Astrocyte (in vitro differentiated cells and primary cell): ENCODE results near the gene SFT2D1. TPM values are rescaled to one million over a fixed set of nuclear protein-coding genes. Genes with fewer than 3 reads are reported as not detected.

Source experiments
- DNase-seq: peaks from one replicate; pipeline ENCODE4 v3.0.0-alpha.2; 2010; ENCODE audit warnings: low read depth
- FAIRE-seq: peaks from 2 replicates; lab custom pipeline; 2011; peaks lifted over from hg19 to GRCh38; lab: Jason Lieb, UNC
- H2AFZ ChIP-seq: 2 replicates; pipeline ENCODE4 v1.6.0; 2012; ENCODE audit warnings: low read depth, low read length, inconsistent platforms
- H3K27ac ChIP-seq: 2 replicates; pipeline ENCODE4 v1.5.1; 2011; ENCODE audit warnings: low read depth, low read length, inconsistent platforms
- H3K27me3 ChIP-seq: 2 replicates; pipeline ENCODE4 v1.6.0; 2011; ENCODE audit warnings: low read length, inconsistent platforms; ENCODE audit not compliant: insufficient read depth
- H3K36me3 ChIP-seq: 2 replicates; pipeline ENCODE4 v1.5.1; 2011; ENCODE audit warnings: low read length, inconsistent platforms; ENCODE audit not compliant: insufficient read depth
- H3K4me1 ChIP-seq: 2 replicates; pipeline ENCODE4 v1.5.1; 2011; ENCODE audit warnings: low read length, inconsistent platforms; ENCODE audit not compliant: insufficient read depth
- H3K4me2 ChIP-seq: 2 replicates; pipeline ENCODE4 v1.6.0; 2012; ENCODE audit warnings: low read length, inconsistent platforms
- H3K4me3 ChIP-seq: 2 replicates; pipeline ENCODE4 v1.5.1; 2011; ENCODE audit warnings: low read depth, mild to moderate bottlenecking, low read length, inconsistent platforms; ENCODE audit not compliant: insufficient read depth
- H3K79me2 ChIP-seq: 2 replicates; pipeline ENCODE4 v1.6.0; 2012; ENCODE audit warnings: mild to moderate bottlenecking, low read length, inconsistent platforms; ENCODE audit not compliant: insufficient read depth
- H3K9ac ChIP-seq: 2 replicates; pipeline ENCODE4 v1.6.0; 2012; ENCODE audit warnings: mild to moderate bottlenecking, low read length, inconsistent platforms
- H3K9me3 ChIP-seq: 2 replicates; pipeline ENCODE4 v1.5.1; 2012; ENCODE audit warnings: low read depth, mild to moderate bottlenecking, low read length, inconsistent platforms; ENCODE audit not compliant: insufficient read depth
- H4K20me1 ChIP-seq: 2 replicates; pipeline ENCODE4 v1.6.0; 2012; ENCODE audit warnings: low read length, inconsistent platforms; ENCODE audit not compliant: insufficient read depth
- H3K27ac Mint-ChIP-seq: one replicate; pipeline ENCODE4 v1.8.0; 2021; ENCODE audit warnings: mild to moderate bottlenecking, mixed read lengths; ENCODE audit not compliant: unreplicated experiment
- H3K27me3 Mint-ChIP-seq: one replicate; pipeline ENCODE4 v1.8.0; 2021; ENCODE audit warnings: low read depth, mixed read lengths; ENCODE audit not compliant: unreplicated experiment
- H3K36me3 Mint-ChIP-seq: one replicate; pipeline ENCODE4 v1.8.0; 2021; ENCODE audit warnings: low read depth, mixed read lengths; ENCODE audit not compliant: unreplicated experiment
- H3K4me1 Mint-ChIP-seq: one replicate; pipeline ENCODE4 v1.8.0; 2021; ENCODE audit warnings: low read depth, mixed read lengths; ENCODE audit not compliant: unreplicated experiment
- H3K4me3 Mint-ChIP-seq: one replicate; pipeline ENCODE4 v1.8.0; 2021; ENCODE audit warnings: mild to moderate bottlenecking, moderate library complexity, mixed read lengths; ENCODE audit not compliant: unreplicated experiment
- H3K9me3 Mint-ChIP-seq: one replicate; pipeline ENCODE4 v1.8.0; 2021; ENCODE audit warnings: mild to moderate bottlenecking, mixed read lengths; ENCODE audit not compliant: unreplicated experiment
- EZH2 ChIP-seq: IDR thresholded peaks from 2 replicates; pipeline ENCODE4 v1.6.1; 2012; ENCODE audit warnings: mild to moderate bottlenecking, low read length, inconsistent platforms; ENCODE audit not compliant: insufficient read depth
- total RNA-seq: library from RNA; stranded (reverse); gene quantifications from 2 replicates; pipeline ENCODE4 v1.2.1, GENCODE V29; 2021
- TF ChIP-seq, protein P1 (sequence below): IDR thresholded peaks from 2 replicates; pipeline ENCODE4 v1.5.1; 2011; ENCODE audit warnings: low read depth, mild to moderate bottlenecking, inconsistent platforms, low read length, moderate library complexity; ENCODE audit not compliant: insufficient read depth

SFT2D1 gene
- total RNA-seq, 1 donor from 2014 or later: 63.9 TPM

DNA sequence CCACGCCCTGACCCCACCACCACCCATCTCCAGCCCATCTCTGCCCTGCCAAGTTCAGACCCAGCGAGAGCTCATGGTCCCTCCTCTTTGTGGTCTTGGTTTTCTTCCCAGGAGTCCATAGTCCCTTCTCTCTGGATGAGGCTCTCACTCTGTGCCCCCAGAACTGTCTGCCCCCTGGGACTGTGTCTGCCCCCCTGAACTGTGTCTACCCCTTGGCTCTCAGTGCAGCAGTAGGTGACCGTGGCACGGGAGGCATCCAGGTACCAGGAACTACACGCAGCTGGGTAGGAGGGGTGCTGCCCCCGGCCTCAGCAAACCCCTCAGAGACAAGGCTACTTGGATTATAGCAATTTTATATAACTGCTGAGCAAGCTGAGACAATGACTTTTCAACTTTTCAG is 57.7 kb downstream of the SFT2D1 start:
- Mint-ChIP-seq H3K27ac (no peak overlapping the region), H3K4me3 (no peak overlapping the region), H3K36me3 (no peaks in the 10 kb centered on the region), H3K27me3 (peaks cover 51% of the 10 kb centered on the region), H3K9me3 (no peaks in the 10 kb centered on the region), H3K4me1 (peaks cover 1% of the 10 kb centered on the region)
- no peak for FAIRE-seq
- H3K27ac ChIP-seq: no peak overlapping the region
- H2AFZ ChIP-seq: no peak overlapping the region
- no peaks in the 10 kb centered on the region for H3K4me1 ChIP-seq
- H3K79me2 ChIP-seq: no peaks in the 10 kb centered on the region
- no peak for TF ChIP-seq EZH2
- TF ChIP-seq, protein P1, sequence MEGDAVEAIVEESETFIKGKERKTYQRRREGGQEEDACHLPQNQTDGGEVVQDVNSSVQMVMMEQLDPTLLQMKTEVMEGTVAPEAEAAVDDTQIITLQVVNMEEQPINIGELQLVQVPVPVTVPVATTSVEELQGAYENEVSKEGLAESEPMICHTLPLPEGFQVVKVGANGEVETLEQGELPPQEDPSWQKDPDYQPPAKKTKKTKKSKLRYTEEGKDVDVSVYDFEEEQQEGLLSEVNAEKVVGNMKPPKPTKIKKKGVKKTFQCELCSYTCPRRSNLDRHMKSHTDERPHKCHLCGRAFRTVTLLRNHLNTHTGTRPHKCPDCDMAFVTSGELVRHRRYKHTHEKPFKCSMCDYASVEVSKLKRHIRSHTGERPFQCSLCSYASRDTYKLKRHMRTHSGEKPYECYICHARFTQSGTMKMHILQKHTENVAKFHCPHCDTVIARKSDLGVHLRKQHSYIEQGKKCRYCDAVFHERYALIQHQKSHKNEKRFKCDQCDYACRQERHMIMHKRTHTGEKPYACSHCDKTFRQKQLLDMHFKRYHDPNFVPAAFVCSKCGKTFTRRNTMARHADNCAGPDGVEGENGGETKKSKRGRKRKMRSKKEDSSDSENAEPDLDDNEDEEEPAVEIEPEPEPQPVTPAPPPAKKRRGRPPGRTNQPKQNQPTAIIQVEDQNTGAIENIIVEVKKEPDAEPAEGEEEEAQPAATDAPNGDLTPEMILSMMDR: no peak
- H3K36me3 ChIP-seq: no peaks in the 10 kb centered on the region
- H3K9ac ChIP-seq: no peak overlapping the region
- DNase-seq: no peak
- no peak overlapping the region for H3K4me2 ChIP-seq
- no peak overlapping the region for H3K4me3 ChIP-seq
- peaks cover 14% of the 10 kb centered on the region for H3K27me3 ChIP-seq
- H4K20me1 ChIP-seq: no peaks in the 10 kb centered on the region
- H3K9me3 ChIP-seq: no peaks in the 10 kb centered on the region

DNA sequence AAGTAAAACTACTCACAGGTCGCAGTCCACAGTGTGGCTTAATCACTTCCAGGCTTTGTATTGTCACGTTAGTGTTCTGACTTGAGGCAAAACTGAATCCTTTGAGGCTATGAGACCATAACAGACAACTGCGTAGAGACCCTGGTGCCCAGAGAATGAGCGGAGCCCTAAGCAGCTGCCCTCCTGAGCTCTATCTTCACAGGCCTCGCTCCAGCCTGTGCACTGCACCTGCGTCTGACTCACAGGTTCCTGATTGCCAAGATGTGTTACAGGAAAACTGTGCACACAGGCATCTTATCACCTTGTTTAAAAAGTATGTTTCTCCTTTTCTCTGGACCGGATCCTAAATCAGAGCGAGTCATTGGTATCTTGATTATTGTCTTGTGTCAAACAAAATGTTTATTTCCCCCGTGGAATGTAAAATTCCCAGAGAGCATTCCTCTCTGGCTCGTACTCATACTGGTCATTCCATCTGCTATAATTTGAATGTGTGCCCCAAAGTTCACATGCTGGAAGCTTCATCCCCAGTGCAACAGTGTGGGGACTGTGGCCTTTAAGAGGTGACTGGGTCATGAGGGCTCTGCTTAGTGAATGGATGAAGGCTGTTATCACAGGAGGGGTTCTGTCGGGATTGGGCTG is 59.8 kb downstream of the SFT2D1 start:
- no peaks in the 10 kb centered on the region for H3K9me3 Mint-ChIP-seq
- peaks cover 1% of the 10 kb centered on the region for H3K4me1 Mint-ChIP-seq
- peaks cover 17% of the 10 kb centered on the region for H3K27me3 ChIP-seq
- FAIRE-seq (no peak), DNase-seq (no peak)
- no peak overlapping the region for H3K27ac Mint-ChIP-seq
- no peak overlapping the region for H3K4me3 Mint-ChIP-seq
- H3K27ac ChIP-seq: no peak overlapping the region
- no peaks in the 10 kb centered on the region for H3K36me3 ChIP-seq
- TF ChIP-seq EZH2: no peak
- TF ChIP-seq, protein P1: no peak
- H3K79me2 ChIP-seq: no peaks in the 10 kb centered on the region
- no peak overlapping the region for H3K9ac ChIP-seq
- no peaks in the 10 kb centered on the region for H4K20me1 ChIP-seq
- H3K4me2 ChIP-seq: no peak overlapping the region
- H3K4me3 ChIP-seq: no peak overlapping the region
- H3K36me3 Mint-ChIP-seq: no peaks in the 10 kb centered on the region
- no peak overlapping the region for H2AFZ ChIP-seq
- no peaks in the 10 kb centered on the region for H3K4me1 ChIP-seq
- no peaks in the 10 kb centered on the region for H3K9me3 ChIP-seq
- H3K27me3 Mint-ChIP-seq: peaks cover 51% of the 10 kb centered on the region

DNA sequence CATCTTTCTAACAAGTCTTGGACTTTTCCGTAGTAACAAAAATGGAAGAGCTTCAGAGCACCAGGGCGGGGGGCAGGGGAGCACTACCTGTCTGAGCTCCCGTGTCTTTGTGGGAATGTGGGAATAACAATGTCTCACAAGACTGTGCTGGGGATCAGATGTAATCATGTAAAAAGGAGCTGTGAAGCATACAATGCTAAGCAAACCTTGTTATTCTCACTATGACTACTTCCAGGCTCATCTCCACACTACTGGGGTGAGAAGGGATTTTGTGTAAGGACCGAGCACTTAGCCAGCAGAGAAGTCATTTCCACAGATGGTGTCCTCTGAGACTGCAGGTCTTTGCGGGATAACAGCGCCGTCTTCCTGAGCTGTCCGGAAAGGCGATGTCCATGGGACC is 61.2 kb downstream of the SFT2D1 start:
- H3K36me3 ChIP-seq: no peaks in the 10 kb centered on the region
- Mint-ChIP-seq H3K27ac (no peak overlapping the region), H3K4me1 (peaks cover 1% of the 10 kb centered on the region), H3K9me3 (no peaks in the 10 kb centered on the region), H3K27me3 (peaks cover 52% of the 10 kb centered on the region), H3K36me3 (no peaks in the 10 kb centered on the region), H3K4me3 (no peak overlapping the region)
- DNase-seq: no peak
- no peak for TF ChIP-seq EZH2
- TF ChIP-seq, protein P1: no peak
- H3K4me1 ChIP-seq: no peaks in the 10 kb centered on the region
- H2AFZ ChIP-seq: no peak overlapping the region
- no peak overlapping the region for H3K4me2 ChIP-seq
- H3K9ac ChIP-seq: no peak overlapping the region
- no peaks in the 10 kb centered on the region for H3K9me3 ChIP-seq
- no peaks in the 10 kb centered on the region for H3K79me2 ChIP-seq
- FAIRE-seq: no peak
- H3K27ac ChIP-seq: no peak overlapping the region
- H3K27me3 ChIP-seq: peaks cover 17% of the 10 kb centered on the region
- H3K4me3 ChIP-seq: no peak overlapping the region
- H4K20me1 ChIP-seq: no peaks in the 10 kb centered on the region
